Keratinocyte (primary cell): Measurements from ENCODE around the gene PPP2R5C.

Experiments
- CTCF ChIP-seq, 3 experiments: IDR thresholded peaks in 1 of 3; conservative IDR thresholded peaks in 1 of 3; optimal IDR thresholded peaks in 1 of 3; 2 replicates in 2 of 3; 3 replicates in 1 of 3; pipeline versions ENCODE3 to v1.5.1; 2011; ENCODE audit warnings: low read length in 3 of 3, mild to moderate bottlenecking in 3 of 3, moderate library complexity in 2 of 3, control low read depth in 1 of 3, inconsistent platforms in 1 of 3; ENCODE audit not compliant: insufficient read depth in 2 of 3; ENCODE audit errors: extremely low read depth in 1 of 3
- EZH2 ChIP-seq: IDR thresholded peaks from one replicate; pipeline ENCODE4 v1.6.1; 2012; ENCODE audit warnings: inconsistent platforms, mild to moderate bottlenecking, low read length, moderate library complexity

- no peak for TF ChIP-seq EZH2
- no peak for TF ChIP-seq CTCF (optimal IDR thresholded peaks at IDR 0.05 in 1 of 3, IDR thresholded peaks at IDR 0.05 in 1 of 3, conservative IDR thresholded peaks at IDR 0.05 in 1 of 3; ENCODE audit: extremely low read depth in 1 of 3, insufficient read depth in 2 of 3, low read length in 3 of 3)
These were observed 127.9 kb downstream of the PPP2R5C start for GRCh38 chr14:101889366-101889765.
